ENCODE measurements around the gene DCBLD1.

The DCBLD1 gene

DNA sequence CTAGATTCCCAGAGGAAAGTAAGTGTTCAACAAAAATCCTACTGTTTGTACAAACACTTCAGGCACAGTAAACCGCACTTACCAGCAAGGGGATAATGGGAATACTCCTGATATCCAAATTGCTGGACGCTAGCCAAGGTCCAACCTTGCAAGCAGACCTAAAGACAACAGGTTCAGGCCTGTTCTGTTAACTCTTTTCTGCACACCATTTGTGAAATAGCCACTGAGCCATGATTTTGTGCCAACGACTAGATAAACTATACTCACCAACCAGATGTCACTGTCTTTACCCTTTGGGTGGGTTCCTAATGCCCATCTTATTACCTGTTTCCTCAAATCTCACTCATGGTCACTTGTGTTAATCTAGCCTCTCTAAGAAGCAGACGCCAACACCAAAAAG, 76.3 kb downstream of the DCBLD1 start:
- CTCF ChIA-PET: interaction anchor here (0.6 to 7.1 kb wide), 7 partner anchors 8 to 750 kb away, joined by 3 to 118 read pairs (median 4); no protein-coding TSS in a partner anchor

GRCh38 chr6:117559299-117559698, 76.8 kb downstream of the DCBLD1 start:
- ChIA-PET CTCF (interaction anchor here (0.7 to 7.1 kb wide), 4 partner anchors 10 to 217 kb away, joined by 3 to 118 read pairs (median 3); no protein-coding TSS in a partner anchor), POLR2A (interaction anchor here (0.9 kb wide), 1 partner anchor 43 kb away, joined by 3 read pairs; the partner anchor contains the start of gene GOPC)
- TF ChIP-seq, protein P1, sequence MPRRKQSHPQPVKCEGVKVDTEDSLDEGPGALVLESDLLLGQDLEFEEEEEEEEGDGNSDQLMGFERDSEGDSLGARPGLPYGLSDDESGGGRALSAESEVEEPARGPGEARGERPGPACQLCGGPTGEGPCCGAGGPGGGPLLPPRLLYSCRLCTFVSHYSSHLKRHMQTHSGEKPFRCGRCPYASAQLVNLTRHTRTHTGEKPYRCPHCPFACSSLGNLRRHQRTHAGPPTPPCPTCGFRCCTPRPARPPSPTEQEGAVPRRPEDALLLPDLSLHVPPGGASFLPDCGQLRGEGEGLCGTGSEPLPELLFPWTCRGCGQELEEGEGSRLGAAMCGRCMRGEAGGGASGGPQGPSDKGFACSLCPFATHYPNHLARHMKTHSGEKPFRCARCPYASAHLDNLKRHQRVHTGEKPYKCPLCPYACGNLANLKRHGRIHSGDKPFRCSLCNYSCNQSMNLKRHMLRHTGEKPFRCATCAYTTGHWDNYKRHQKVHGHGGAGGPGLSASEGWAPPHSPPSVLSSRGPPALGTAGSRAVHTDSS (tag by site-specific recombination; IDR thresholded peaks at IDR 0.05): no peak
- TF ChIP-seq ZNF549 (tag by site-specific recombination; IDR thresholded peaks at IDR 0.05): no peak
- TF ChIP-seq ZNF837 (tag by site-specific recombination; IDR thresholded peaks at IDR 0.05): no peak
- no peak for TF ChIP-seq ZNF169 (tag by site-specific recombination; IDR thresholded peaks at IDR 0.05)
- no peak for TF ChIP-seq BCL11B (tag by site-specific recombination; IDR thresholded peaks at IDR 0.05; ENCODE audit: low read depth)
- TF ChIP-seq PRDM1 (tag by site-specific recombination; IDR thresholded peaks at IDR 0.05): no peak
- no peak for TF ChIP-seq ZNF394 (tag by site-specific recombination; IDR thresholded peaks at IDR 0.05; ENCODE audit: borderline replicate concordance)
- no peak for TF ChIP-seq SP3 (tag by site-specific recombination; IDR thresholded peaks at IDR 0.05)
- no peak for TF ChIP-seq ZBTB17 (tag by site-specific recombination; IDR thresholded peaks at IDR 0.05)
- TF ChIP-seq ZNF214 (tag by site-specific recombination; IDR thresholded peaks at IDR 0.05; ENCODE audit: borderline replicate concordance): no peak
- no peak for TF ChIP-seq BCL6B (tag by site-specific recombination; IDR thresholded peaks at IDR 0.05)
- no peak for TF ChIP-seq ZNF23 (tag by site-specific recombination; IDR thresholded peaks at IDR 0.05; ENCODE audit: borderline replicate concordance)
- TF ChIP-seq, protein P2, sequence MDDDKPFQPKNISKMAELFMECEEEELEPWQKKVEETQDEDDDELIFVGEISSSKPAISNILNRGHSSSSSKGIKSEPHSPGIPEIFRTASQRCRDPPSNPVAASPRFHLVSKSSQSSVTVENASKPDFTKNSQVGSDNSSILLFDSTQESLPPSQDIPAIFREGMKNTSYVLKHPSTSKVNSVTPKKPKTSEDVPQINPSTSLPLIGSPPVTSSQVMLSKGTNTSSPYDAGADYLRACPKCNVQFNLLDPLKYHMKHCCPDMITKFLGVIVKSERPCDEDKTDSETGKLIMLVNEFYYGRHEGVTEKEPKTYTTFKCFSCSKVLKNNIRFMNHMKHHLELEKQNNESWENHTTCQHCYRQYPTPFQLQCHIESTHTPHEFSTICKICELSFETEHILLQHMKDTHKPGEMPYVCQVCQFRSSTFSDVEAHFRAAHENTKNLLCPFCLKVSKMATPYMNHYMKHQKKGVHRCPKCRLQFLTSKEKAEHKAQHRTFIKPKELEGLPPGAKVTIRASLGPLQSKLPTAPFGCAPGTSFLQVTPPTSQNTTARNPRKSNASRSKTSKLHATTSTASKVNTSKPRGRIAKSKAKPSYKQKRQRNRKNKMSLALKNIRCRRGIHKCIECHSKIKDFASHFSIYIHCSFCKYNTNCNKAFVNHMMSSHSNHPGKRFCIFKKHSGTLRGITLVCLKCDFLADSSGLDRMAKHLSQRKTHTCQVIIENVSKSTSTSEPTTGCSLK (tag by site-specific recombination; IDR thresholded peaks at IDR 0.05): no peak
- TF ChIP-seq ZSCAN16 (tag by site-specific recombination; IDR thresholded peaks at IDR 0.05): no peak
- no peak for TF ChIP-seq ZNF211 (tag by site-specific recombination; IDR thresholded peaks at IDR 0.05; ENCODE audit: low read depth)
- no peak for TF ChIP-seq ZNF175 (tag by site-specific recombination; IDR thresholded peaks at IDR 0.05)
- no peak for TF ChIP-seq KLF1 (tag by site-specific recombination; IDR thresholded peaks at IDR 0.05)
- TF ChIP-seq ZNF341 (tag by site-specific recombination; IDR thresholded peaks at IDR 0.05; ENCODE audit: low read depth): no peak
- TF ChIP-seq, protein P3, sequence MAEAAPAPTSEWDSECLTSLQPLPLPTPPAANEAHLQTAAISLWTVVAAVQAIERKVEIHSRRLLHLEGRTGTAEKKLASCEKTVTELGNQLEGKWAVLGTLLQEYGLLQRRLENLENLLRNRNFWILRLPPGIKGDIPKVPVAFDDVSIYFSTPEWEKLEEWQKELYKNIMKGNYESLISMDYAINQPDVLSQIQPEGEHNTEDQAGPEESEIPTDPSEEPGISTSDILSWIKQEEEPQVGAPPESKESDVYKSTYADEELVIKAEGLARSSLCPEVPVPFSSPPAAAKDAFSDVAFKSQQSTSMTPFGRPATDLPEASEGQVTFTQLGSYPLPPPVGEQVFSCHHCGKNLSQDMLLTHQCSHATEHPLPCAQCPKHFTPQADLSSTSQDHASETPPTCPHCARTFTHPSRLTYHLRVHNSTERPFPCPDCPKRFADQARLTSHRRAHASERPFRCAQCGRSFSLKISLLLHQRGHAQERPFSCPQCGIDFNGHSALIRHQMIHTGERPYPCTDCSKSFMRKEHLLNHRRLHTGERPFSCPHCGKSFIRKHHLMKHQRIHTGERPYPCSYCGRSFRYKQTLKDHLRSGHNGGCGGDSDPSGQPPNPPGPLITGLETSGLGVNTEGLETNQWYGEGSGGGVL (tag by site-specific recombination; IDR thresholded peaks at IDR 0.05): no peak
- Histone ChIP-seq H3K36me3 (ENCODE audit: control insufficient read depth in 2 of 2, insufficient read depth in 1 of 2, low read length in 2 of 2) (peaks cover 7 to 39% of the 10 kb centered on the region in 2 experiments), H3K9me3 (ENCODE audit: control insufficient read depth, insufficient read depth, low read depth, low read length) (no peaks in the 10 kb centered on the region), H3K27ac (ENCODE audit: extremely low read depth, low read depth, low read length) (no peak overlapping the region), H3K4me1 (ENCODE audit: control insufficient read depth, insufficient read depth, low read length) (no peaks in the 10 kb centered on the region), H3K4me3 (ENCODE audit: low read depth, low read length) (no peak overlapping the region)

More for the DNA sequence above, 76.3 kb downstream of the DCBLD1 start:
- Histone ChIP-seq H3K9me3 (ENCODE audit: control insufficient read depth, insufficient read depth, low read depth, low read length) (no peaks in the 10 kb centered on the region), H3K4me3 (ENCODE audit: low read depth, low read length) (no peak overlapping the region), H3K36me3 (ENCODE audit: control insufficient read depth in 2 of 2, insufficient read depth in 1 of 2, low read length in 2 of 2) (peaks cover 4 to 36% of the 10 kb centered on the region in 2 experiments), H3K4me1 (ENCODE audit: control insufficient read depth, insufficient read depth, low read length) (no peaks in the 10 kb centered on the region), H3K27ac (ENCODE audit: extremely low read depth, low read depth, low read length) (no peak overlapping the region)
- POLR2A ChIA-PET: interaction anchor here (0.9 kb wide), 1 partner anchor 44 kb away, joined by 3 read pairs; the partner anchor contains the start of gene GOPC
- no peak for TF ChIP-seq ZNF433 (tag by site-specific recombination; IDR thresholded peaks at IDR 0.05; ENCODE audit: low read depth)
- no peak for TF ChIP-seq ZNF561 (tag by site-specific recombination; IDR thresholded peaks at IDR 0.05; ENCODE audit: borderline replicate concordance)
- no peak for TF ChIP-seq ZEB2 (tag by site-specific recombination; IDR thresholded peaks at IDR 0.05)
- no peak for TF ChIP-seq SP2 (tag by site-specific recombination; IDR thresholded peaks at IDR 0.05)
- TF ChIP-seq ZFHX2 (tag by site-specific recombination; conservative IDR thresholded peaks at IDR 0.05): no peak
